WTC11 (cell line): ENCODE results near the gene FRMD4A. TPM values are rescaled to one million over a fixed set of nuclear protein-coding genes. Genes with fewer than 3 reads are reported as not detected.

Experiments used
- ATAC-seq: fragments of 200-7000 bp; cut with Tn5 transposase; 2 replicates; pipeline ENCODE4 v1.10.0; 2021; ENCODE audit warnings: mild to moderate bottlenecking, moderate library complexity
- CTCF ChIA-PET: fragments of 300-600 bp; sonication (Branson Sonifier 250); formaldehyde crosslinking; loops from one replicate; lab custom pipeline; 2021; ENCODE audit warnings: antibody characterized with exemption; lab: Charles Lee
- POLR2A ChIA-PET: fragments of 350-600 bp; sonication (Branson Sonifier 250); formaldehyde crosslinking; loops from one replicate; lab custom pipeline; 2021; ENCODE audit warnings: antibody characterized with exemption; lab: Charles Lee
- DNase-seq: peaks from one replicate; pipeline ENCODE4 v3.0.0; 2021; ENCODE audit warnings: low spot score
- H3K27ac Mint-ChIP-seq: 2 replicates; pipeline ENCODE4 v1.8.0; 2021; ENCODE audit warnings: mixed read lengths
- H3K27me3 Mint-ChIP-seq: 2 replicates; pipeline ENCODE4 v1.8.0; 2021; ENCODE audit warnings: low read depth, mild to moderate bottlenecking, moderate library complexity, mixed read lengths
- H3K36me3 Mint-ChIP-seq: 2 replicates; pipeline ENCODE4 v1.8.0; 2021; ENCODE audit warnings: mixed read lengths
- H3K4me1 Mint-ChIP-seq: 2 replicates; pipeline ENCODE4 v1.8.0; 2022; ENCODE audit warnings: mixed read lengths
- H3K4me3 Mint-ChIP-seq: 2 replicates; pipeline ENCODE4 v1.8.0; 2021; ENCODE audit warnings: mild to moderate bottlenecking, moderate library complexity, mixed read lengths
- H3K9me3 Mint-ChIP-seq: 2 replicates; pipeline ENCODE4 v1.8.0; 2021; ENCODE audit warnings: mixed read lengths
- CDX4 ChIP-seq: fragments of 250-450 bp; sonication (Bioruptor Pico); IDR thresholded peaks from 2 replicates; pipeline ENCODE4 v1.9.0; 2021; ENCODE audit warnings: moderate library complexity, mild to moderate bottlenecking, inconsistent platforms, borderline replicate concordance
- CTCF ChIP-seq: fragments of 200-600 bp; IDR thresholded peaks from 2 replicates; pipeline ENCODE4 v1.8.0; 2022; ENCODE audit warnings: antibody characterized with exemption
- EMX1 ChIP-seq: fragments of 250-450 bp; sonication (Bioruptor Pico); IDR thresholded peaks from 2 replicates; pipeline ENCODE4 v1.8.0; 2021; ENCODE audit warnings: mild to moderate bottlenecking
- ESRRA ChIP-seq: sonication (generic); formaldehyde crosslinking; IDR thresholded peaks from 2 replicates; pipeline ENCODE4 v1.8.1; 2022; ENCODE audit warnings: mild to moderate bottlenecking, missing genetic modification reagents, borderline replicate concordance
- FOXK1 ChIP-seq: sonication (generic); formaldehyde crosslinking; IDR thresholded peaks from 2 replicates; pipeline ENCODE4 v1.8.0; 2022; ENCODE audit warnings: mild to moderate bottlenecking, moderate library complexity, missing genetic modification reagents
- GRHL2 ChIP-seq: fragments of 250-450 bp; sonication (Bioruptor Pico); IDR thresholded peaks from 2 replicates; pipeline ENCODE4 v1.8.0; 2022; ENCODE audit warnings: mild to moderate bottlenecking, moderate library complexity; ENCODE audit not compliant: insufficient replicate concordance, severe bottlenecking
- HMGA2 ChIP-seq: fragments of 250-450 bp; sonication (Bioruptor Pico); IDR thresholded peaks from 2 replicates; pipeline ENCODE4 v1.4.0; 2021; ENCODE audit warnings: mild to moderate bottlenecking, moderate library complexity
- KAT7 ChIP-seq: sonication (generic); formaldehyde crosslinking; IDR thresholded peaks from 2 replicates; pipeline ENCODE4 v1.8.1; 2023; ENCODE audit warnings: missing genetic modification reagents, mild to moderate bottlenecking, borderline replicate concordance
- MXD4 ChIP-seq: fragments of 250-450 bp; sonication (Bioruptor Pico); IDR thresholded peaks from 2 replicates; pipeline ENCODE4 v1.8.0; 2021; ENCODE audit warnings: mild to moderate bottlenecking, moderate library complexity, borderline replicate concordance
- MYBL2 ChIP-seq: sonication (generic); formaldehyde crosslinking; IDR thresholded peaks from 2 replicates; pipeline ENCODE4 v1.8.1; 2023; ENCODE audit warnings: mild to moderate bottlenecking, moderate library complexity, missing genetic modification reagents
- NFATC4 ChIP-seq: fragments of 250-450 bp; sonication (Bioruptor Pico); IDR thresholded peaks from 2 replicates; pipeline ENCODE4 v1.9.0; 2021; ENCODE audit warnings: mild to moderate bottlenecking
- NR2C2 ChIP-seq: sonication (generic); formaldehyde crosslinking; IDR thresholded peaks from 2 replicates; pipeline ENCODE4 v1.8.0; 2022; ENCODE audit warnings: mild to moderate bottlenecking, missing genetic modification reagents
- RORB ChIP-seq: fragments of 250-450 bp; sonication (Bioruptor Pico); IDR thresholded peaks from 2 replicates; pipeline ENCODE4 v1.9.0; 2021; ENCODE audit warnings: mild to moderate bottlenecking
- TEAD4 ChIP-seq: sonication (generic); formaldehyde crosslinking; IDR thresholded peaks from 2 replicates; pipeline ENCODE4 v1.8.0; 2022; ENCODE audit warnings: mild to moderate bottlenecking, missing genetic modification reagents
- ZBTB21 ChIP-seq: sonication (generic); formaldehyde crosslinking; IDR thresholded peaks from 2 replicates; pipeline ENCODE4 v1.8.1; 2023; ENCODE audit warnings: mild to moderate bottlenecking, missing genetic modification reagents, borderline replicate concordance
- ZNF232 ChIP-seq: sonication (generic); formaldehyde crosslinking; IDR thresholded peaks from 2 replicates; pipeline ENCODE4 v1.8.0; 2022; ENCODE audit warnings: mild to moderate bottlenecking, missing genetic modification reagents
- ZNF423 ChIP-seq: fragments of 250-450 bp; sonication (Bioruptor Pico); IDR thresholded peaks from 2 replicates; pipeline ENCODE4 v2.1.2; 2022; ENCODE audit warnings: mild to moderate bottlenecking, moderate library complexity
- total RNA-seq: library from RNA; stranded (reverse); gene quantifications from 3 replicates; pipeline ENCODE4 v1.2.3, GENCODE V29; 2021
- TF ChIP-seq, protein P1 (sequence below): sonication (generic); formaldehyde crosslinking; conservative IDR thresholded peaks from 2 replicates; pipeline ENCODE4 v1.8.1; 2023; ENCODE audit warnings: mild to moderate bottlenecking, low read depth, missing genetic modification reagents, moderate library complexity
- TF ChIP-seq, protein P2 (sequence below): fragments of 250-450 bp; sonication (Bioruptor Pico); IDR thresholded peaks from 2 replicates; pipeline ENCODE4 v2.1.2; 2022; ENCODE audit warnings: mild to moderate bottlenecking, moderate library complexity
- TF ChIP-seq, protein P3 (sequence below): sonication (generic); formaldehyde crosslinking; conservative IDR thresholded peaks from 2 replicates; pipeline ENCODE4 v1.8.1; 2022; ENCODE audit warnings: mild to moderate bottlenecking, missing genetic modification reagents
- TF ChIP-seq, protein P4 (sequence below): sonication (generic); formaldehyde crosslinking; IDR thresholded peaks from 2 replicates; pipeline ENCODE4 v1.8.1; 2022; ENCODE audit warnings: mild to moderate bottlenecking, moderate library complexity, missing genetic modification reagents
- TF ChIP-seq, protein P5 (sequence below): fragments of 250-450 bp; sonication (Bioruptor Pico); IDR thresholded peaks from 2 replicates; pipeline ENCODE4 v1.9.0; 2021; ENCODE audit warnings: mild to moderate bottlenecking
- TF ChIP-seq, protein P6 (sequence below): sonication (generic); formaldehyde crosslinking; IDR thresholded peaks from 2 replicates; pipeline ENCODE4 v1.8.1; 2022; ENCODE audit warnings: low read depth, mild to moderate bottlenecking, moderate library complexity, missing genetic modification reagents, borderline replicate concordance
- TF ChIP-seq, protein P7 (sequence below): sonication (generic); formaldehyde crosslinking; IDR thresholded peaks from 2 replicates; pipeline ENCODE4 v1.8.0; 2023; ENCODE audit warnings: missing genetic modification reagents

Gene FRMD4A
- total RNA-seq, 1 experiment from 2014 or later, result 35.5 TPM

DNA sequence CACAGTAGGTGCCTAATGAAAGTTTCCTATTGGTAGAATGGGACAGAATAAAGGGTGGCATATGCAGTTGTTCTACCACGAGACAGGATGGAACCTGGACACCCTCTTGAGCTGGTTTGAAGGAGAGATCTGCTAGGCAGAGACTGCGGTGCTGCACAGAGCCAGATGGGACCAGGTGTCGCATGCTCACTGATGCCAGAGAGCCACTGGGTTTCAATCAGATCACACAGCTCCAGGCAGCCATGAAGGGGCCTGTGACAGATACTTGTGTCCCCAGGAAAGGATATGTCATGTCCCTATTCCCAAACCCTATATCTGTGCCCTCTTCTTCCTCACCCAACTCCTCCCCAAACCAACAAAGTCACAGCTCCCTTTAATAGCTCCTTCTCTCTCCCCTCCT, 508.2 kb downstream of the FRMD4A start:
- Mint-ChIP-seq H3K36me3 (peaks cover 7% of the 10 kb centered on the region), H3K4me1 (peaks cover 70% of the 10 kb centered on the region), H3K9me3 (peaks cover 7% of the 10 kb centered on the region), H3K27me3 (no peaks in the 10 kb centered on the region; the same call in 1 of the 2 replicates), H3K4me3 (no peak overlapping the region), H3K27ac (peak overlapping the region; percentile 73)
- ChIA-PET CTCF (interaction anchor here (0.6 to 0.9 kb wide), 3 partner anchors 13 to 271 kb away, joined by 3 to 5 read pairs (median 3); no protein-coding TSS in a partner anchor), POLR2A (no interaction called here)
- DNase-seq (no peak), ATAC-seq (peak; percentile 28)
- TF ChIP-seq, protein P1, sequence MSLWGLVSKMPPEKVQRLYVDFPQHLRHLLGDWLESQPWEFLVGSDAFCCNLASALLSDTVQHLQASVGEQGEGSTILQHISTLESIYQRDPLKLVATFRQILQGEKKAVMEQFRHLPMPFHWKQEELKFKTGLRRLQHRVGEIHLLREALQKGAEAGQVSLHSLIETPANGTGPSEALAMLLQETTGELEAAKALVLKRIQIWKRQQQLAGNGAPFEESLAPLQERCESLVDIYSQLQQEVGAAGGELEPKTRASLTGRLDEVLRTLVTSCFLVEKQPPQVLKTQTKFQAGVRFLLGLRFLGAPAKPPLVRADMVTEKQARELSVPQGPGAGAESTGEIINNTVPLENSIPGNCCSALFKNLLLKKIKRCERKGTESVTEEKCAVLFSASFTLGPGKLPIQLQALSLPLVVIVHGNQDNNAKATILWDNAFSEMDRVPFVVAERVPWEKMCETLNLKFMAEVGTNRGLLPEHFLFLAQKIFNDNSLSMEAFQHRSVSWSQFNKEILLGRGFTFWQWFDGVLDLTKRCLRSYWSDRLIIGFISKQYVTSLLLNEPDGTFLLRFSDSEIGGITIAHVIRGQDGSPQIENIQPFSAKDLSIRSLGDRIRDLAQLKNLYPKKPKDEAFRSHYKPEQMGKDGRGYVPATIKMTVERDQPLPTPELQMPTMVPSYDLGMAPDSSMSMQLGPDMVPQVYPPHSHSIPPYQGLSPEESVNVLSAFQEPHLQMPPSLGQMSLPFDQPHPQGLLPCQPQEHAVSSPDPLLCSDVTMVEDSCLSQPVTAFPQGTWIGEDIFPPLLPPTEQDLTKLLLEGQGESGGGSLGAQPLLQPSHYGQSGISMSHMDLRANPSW (CRISPR knock-in tag), result no peak
- TF ChIP-seq ESRRA, result no peak
- TF ChIP-seq FOXK1, result no peak
- no peak for TF ChIP-seq CDX4 (CRISPR knock-in tag)
- TF ChIP-seq, protein P2, sequence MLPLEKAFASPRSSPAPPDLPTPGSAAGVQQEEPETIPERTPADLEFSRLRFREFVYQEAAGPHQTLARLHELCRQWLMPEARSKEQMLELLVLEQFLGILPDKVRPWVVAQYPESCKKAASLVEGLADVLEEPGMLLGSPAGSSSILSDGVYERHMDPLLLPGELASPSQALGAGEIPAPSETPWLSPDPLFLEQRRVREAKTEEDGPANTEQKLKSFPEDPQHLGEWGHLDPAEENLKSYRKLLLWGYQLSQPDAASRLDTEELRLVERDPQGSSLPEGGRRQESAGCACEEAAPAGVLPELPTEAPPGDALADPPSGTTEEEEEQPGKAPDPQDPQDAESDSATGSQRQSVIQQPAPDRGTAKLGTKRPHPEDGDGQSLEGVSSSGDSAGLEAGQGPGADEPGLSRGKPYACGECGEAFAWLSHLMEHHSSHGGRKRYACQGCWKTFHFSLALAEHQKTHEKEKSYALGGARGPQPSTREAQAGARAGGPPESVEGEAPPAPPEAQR (CRISPR knock-in tag), result no peak
- TF ChIP-seq GRHL2, result no peak
- TF ChIP-seq EMX1 (CRISPR knock-in tag), result no peak
- TF ChIP-seq NFATC4 (CRISPR knock-in tag), result no peak
- TF ChIP-seq, protein P3, sequence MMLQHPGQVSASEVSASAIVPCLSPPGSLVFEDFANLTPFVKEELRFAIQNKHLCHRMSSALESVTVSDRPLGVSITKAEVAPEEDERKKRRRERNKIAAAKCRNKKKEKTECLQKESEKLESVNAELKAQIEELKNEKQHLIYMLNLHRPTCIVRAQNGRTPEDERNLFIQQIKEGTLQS (CRISPR knock-in tag), result no peak
- no peak for TF ChIP-seq ZNF232 (CRISPR knock-in tag)
- TF ChIP-seq TEAD4 (CRISPR knock-in tag), result no peak
- TF ChIP-seq MYBL2 (CRISPR knock-in tag), result no peak
- TF ChIP-seq, protein P4, sequence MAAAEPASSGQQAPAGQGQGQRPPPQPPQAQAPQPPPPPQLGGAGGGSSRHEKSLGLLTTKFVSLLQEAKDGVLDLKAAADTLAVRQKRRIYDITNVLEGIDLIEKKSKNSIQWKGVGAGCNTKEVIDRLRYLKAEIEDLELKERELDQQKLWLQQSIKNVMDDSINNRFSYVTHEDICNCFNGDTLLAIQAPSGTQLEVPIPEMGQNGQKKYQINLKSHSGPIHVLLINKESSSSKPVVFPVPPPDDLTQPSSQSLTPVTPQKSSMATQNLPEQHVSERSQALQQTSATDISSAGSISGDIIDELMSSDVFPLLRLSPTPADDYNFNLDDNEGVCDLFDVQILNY, result no peak
- TF ChIP-seq, protein P5, sequence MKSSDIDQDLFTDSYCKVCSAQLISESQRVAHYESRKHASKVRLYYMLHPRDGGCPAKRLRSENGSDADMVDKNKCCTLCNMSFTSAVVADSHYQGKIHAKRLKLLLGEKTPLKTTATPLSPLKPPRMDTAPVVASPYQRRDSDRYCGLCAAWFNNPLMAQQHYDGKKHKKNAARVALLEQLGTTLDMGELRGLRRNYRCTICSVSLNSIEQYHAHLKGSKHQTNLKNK (CRISPR knock-in tag), result no peak
- TF ChIP-seq, protein P6, sequence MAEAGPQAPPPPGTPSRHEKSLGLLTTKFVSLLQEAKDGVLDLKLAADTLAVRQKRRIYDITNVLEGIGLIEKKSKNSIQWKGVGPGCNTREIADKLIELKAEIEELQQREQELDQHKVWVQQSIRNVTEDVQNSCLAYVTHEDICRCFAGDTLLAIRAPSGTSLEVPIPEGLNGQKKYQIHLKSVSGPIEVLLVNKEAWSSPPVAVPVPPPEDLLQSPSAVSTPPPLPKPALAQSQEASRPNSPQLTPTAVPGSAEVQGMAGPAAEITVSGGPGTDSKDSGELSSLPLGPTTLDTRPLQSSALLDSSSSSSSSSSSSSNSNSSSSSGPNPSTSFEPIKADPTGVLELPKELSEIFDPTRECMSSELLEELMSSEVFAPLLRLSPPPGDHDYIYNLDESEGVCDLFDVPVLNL, result no peak
- no peak for TF ChIP-seq KAT7
- no peak for TF ChIP-seq RORB

DNA sequence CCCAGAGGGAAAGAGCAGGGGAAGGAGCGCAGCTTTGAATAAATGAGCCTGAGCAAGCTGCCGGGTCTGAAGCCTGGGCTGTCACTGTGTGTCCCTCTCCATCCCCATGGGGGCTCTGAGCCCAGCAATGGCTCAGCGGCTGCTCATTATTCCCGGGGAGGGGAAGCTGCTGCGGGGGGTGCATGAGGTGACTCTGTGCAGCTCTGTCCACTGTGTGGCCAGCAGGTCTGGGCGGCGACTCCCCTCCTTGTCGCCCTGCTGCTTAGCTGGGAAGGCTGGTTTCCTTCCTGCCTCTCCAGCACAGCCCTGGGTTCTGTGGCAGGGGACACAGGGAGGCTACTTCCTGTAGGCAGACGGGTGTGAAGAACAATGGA, 509.8 kb downstream of the FRMD4A start:
- Mint-ChIP-seq H3K27ac (no peak overlapping the region), H3K27me3 (peaks cover 6% of the 10 kb centered on the region; the same call in 1 of the 2 replicates), H3K9me3 (peaks cover 23% of the 10 kb centered on the region), H3K36me3 (peaks cover 22% of the 10 kb centered on the region), H3K4me1 (peaks cover 55% of the 10 kb centered on the region), H3K4me3 (no peak overlapping the region)
- TF ChIP-seq CTCF, result no peak
- TF ChIP-seq ZBTB21 (CRISPR knock-in tag), result no peak
- TF ChIP-seq, protein P7, sequence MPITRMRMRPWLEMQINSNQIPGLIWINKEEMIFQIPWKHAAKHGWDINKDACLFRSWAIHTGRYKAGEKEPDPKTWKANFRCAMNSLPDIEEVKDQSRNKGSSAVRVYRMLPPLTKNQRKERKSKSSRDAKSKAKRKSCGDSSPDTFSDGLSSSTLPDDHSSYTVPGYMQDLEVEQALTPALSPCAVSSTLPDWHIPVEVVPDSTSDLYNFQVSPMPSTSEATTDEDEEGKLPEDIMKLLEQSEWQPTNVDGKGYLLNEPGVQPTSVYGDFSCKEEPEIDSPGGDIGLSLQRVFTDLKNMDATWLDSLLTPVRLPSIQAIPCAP (CRISPR knock-in tag), result no peak
- no peak for TF ChIP-seq ZNF423 (CRISPR knock-in tag)
- TF ChIP-seq MXD4 (CRISPR knock-in tag), result no peak
- TF ChIP-seq HMGA2 (CRISPR knock-in tag), result no peak
- TF ChIP-seq, protein P3 (CRISPR knock-in tag), result no peak
- TF ChIP-seq, protein P2 (CRISPR knock-in tag), result no peak
- no peak for TF ChIP-seq NR2C2
- DNase-seq, result no peak
- CTCF ChIA-PET, result interaction anchor here (1.8 to 2.3 kb wide), 2 partner anchors 11 to 273 kb away, joined by 6 read pairs; no protein-coding TSS in a partner anchor
- peak; percentile 6; the same call in 1 of the 2 replicates for ATAC-seq
- POLR2A ChIA-PET, result no interaction called here
